Suprapubic skin (tissue), 3 donors: ENCODE measurements around the gene CCNB1IP1.

Experiments used
- EP300 ChIP-seq: sonication (generic); formaldehyde crosslinking; IDR thresholded peaks from one replicate; pipeline ENCODE4 v1.6.1; 2017; ENCODE audit warnings: antibody characterized with exemption
- POLR2A ChIP-seq, 2 donors: fragments of 450-650 bp; IDR thresholded peaks; one replicate each; pipeline ENCODE4 v1.6.1; 2017; ENCODE audit warnings: antibody characterized with exemption in 2 of 2, mild to moderate bottlenecking in 2 of 2, moderate library complexity in 2 of 2
- TF ChIP-seq, protein P1 (sequence below), 2 donors: fragments of 200-600 bp in 1 of 2; fragments of 450-650 bp in 1 of 2; sonication (generic) in 1 of 2; IDR thresholded peaks; one replicate each; pipeline ENCODE4 v1.5.1; 2016 to 2019; ENCODE audit warnings: antibody characterized with exemption in 2 of 2, mild to moderate bottlenecking in 1 of 2, moderate library complexity in 1 of 2

DNA sequence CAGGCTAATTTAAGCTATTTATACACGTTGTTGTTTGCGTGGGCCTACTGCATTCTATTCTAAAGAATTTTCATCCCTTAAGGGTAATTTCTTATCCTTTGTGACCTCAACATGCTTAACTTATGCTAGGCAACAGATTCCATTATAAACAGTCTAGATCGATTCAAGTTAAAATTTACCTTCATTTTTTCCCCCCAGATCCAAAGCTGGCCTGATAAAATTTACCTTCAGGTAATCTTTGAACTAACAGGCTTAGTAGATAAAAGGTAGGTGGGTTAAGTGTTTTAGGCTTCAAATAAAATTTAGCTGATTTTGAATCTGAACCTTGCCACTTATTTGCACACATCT lies 389 bp upstream of the CCNB1IP1 start:
- TF ChIP-seq, protein P1, sequence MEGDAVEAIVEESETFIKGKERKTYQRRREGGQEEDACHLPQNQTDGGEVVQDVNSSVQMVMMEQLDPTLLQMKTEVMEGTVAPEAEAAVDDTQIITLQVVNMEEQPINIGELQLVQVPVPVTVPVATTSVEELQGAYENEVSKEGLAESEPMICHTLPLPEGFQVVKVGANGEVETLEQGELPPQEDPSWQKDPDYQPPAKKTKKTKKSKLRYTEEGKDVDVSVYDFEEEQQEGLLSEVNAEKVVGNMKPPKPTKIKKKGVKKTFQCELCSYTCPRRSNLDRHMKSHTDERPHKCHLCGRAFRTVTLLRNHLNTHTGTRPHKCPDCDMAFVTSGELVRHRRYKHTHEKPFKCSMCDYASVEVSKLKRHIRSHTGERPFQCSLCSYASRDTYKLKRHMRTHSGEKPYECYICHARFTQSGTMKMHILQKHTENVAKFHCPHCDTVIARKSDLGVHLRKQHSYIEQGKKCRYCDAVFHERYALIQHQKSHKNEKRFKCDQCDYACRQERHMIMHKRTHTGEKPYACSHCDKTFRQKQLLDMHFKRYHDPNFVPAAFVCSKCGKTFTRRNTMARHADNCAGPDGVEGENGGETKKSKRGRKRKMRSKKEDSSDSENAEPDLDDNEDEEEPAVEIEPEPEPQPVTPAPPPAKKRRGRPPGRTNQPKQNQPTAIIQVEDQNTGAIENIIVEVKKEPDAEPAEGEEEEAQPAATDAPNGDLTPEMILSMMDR (IDR thresholded peaks at IDR 0.05): no peak
- no peak for TF ChIP-seq EP300
- no peak for TF ChIP-seq POLR2A (IDR thresholded peaks at IDR 0.05)
